ENCODE measurements around the gene DHFR. TPM values are rescaled to one million over a fixed set of nuclear protein-coding genes. Genes with fewer than 3 reads are reported as not detected.
A peak's percentile ranks its signal among the peaks of the same experiment; 100 is the strongest.

DHFR gene
- total RNA-seq, result 10 to 100 TPM; 26.5 to 77.7 TPM

- intact Hi-C loops (cut with DNase I), result loop anchor here (5.0 kb wide), 1 partner anchor 172 kb away; no protein-coding TSS in a partner anchor
These were observed at the start of gene DHFR, which contains the start of gene MSH3 for GRCh38 chr5:80654391-80655230. TSS of gene DHFR (minus strand) at chr5:80654983. CDS start at chr5:80654489, 494 bp downstream. TSS of gene MSH3 (plus strand) at chr5:80654652. CDS start at chr5:80654728, 76 bp downstream.

DNA sequence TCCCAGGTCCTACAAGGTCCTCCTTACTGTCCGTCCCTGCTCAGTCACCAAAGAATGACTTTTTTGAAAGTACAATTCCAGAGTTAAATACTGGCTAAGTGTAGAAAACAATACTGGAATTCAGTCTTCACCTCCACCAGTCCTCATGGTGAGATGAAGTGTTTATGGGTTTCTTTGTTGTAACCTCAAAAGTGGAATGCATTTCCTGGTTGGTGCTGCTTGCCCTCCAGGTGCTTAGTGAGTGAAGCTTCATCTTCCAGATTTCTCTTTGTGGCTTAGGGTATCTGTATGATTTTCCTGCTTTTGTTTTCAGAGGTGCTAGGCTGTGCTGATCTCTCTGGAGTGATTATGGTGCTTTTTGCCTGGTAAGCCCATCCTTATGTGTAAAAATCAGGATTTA lies 49.4 kb upstream of the DHFR start:
- no peaks in the 10 kb centered on the region for H3K9me3 ChIP-seq
- H3K36me3 ChIP-seq, result no peaks in the 10 kb centered on the region
- TF ChIP-seq CTCF (IDR thresholded peaks at IDR 0.05), result no peak
- no peak overlapping the region for H3K27ac ChIP-seq
- no peak overlapping the region for H3K4me3 ChIP-seq
- no peak for DNase-seq
- no peaks in the 10 kb centered on the region for H3K4me1 ChIP-seq
- H3K27me3 ChIP-seq, result no peaks in the 10 kb centered on the region
- no peak overlapping the region for H3K9ac ChIP-seq (ENCODE audit: low read depth in 2 of 2, low read length in 2 of 2)
- intact Hi-C loops (cut with DNase I), result no loop called here

More at GRCh38 chr5:80654391-80655230, at the start of gene DHFR, which contains the start of gene MSH3:
- Histone ChIP-seq H3K4me1 (no peaks in the 10 kb centered on the region), H3K9ac (ENCODE audit: low read depth in 2 of 2, low read length in 2 of 2) (peak within 1 kb of the TSS; percentile 58 to 88), H3K4me3 (peak within 1 kb of the TSS; percentile 83), H3K27ac (peak within 1 kb of the TSS; percentile 99), H3K36me3 (no peaks in the 10 kb centered on the region), H3K27me3 (no peaks in the 10 kb centered on the region), H3K9me3 (no peaks in the 10 kb centered on the region)
- peak; percentile 90 for DNase-seq
- TF ChIP-seq CTCF (IDR thresholded peaks at IDR 0.05), result no peak

GRCh38 chr5:80703747-80704146 lies 49.0 kb upstream of the DHFR start:
- no peak overlapping the region for H3K9ac ChIP-seq (ENCODE audit: low read depth in 2 of 2, low read length in 2 of 2)
- no peaks in the 10 kb centered on the region for H3K36me3 ChIP-seq
- no peaks in the 10 kb centered on the region for H3K4me1 ChIP-seq
- no peak overlapping the region for H3K4me3 ChIP-seq
- DNase-seq, result no peak
- no peak for TF ChIP-seq CTCF (IDR thresholded peaks at IDR 0.05)
- no peak overlapping the region for H3K27ac ChIP-seq
- intact Hi-C loops (cut with DNase I), result no loop called here
- H3K27me3 ChIP-seq, result no peaks in the 10 kb centered on the region
- H3K9me3 ChIP-seq, result no peaks in the 10 kb centered on the region

GRCh38 chr5:80703291-80703690 lies 48.5 kb upstream of the DHFR start:
- Histone ChIP-seq H3K36me3 (no peaks in the 10 kb centered on the region), H3K9ac (ENCODE audit: low read depth in 2 of 2, low read length in 2 of 2) (no peak overlapping the region), H3K9me3 (no peaks in the 10 kb centered on the region), H3K27me3 (no peaks in the 10 kb centered on the region), H3K27ac (no peak overlapping the region), H3K4me1 (no peaks in the 10 kb centered on the region), H3K4me3 (no peak overlapping the region)
- no peak for TF ChIP-seq CTCF (IDR thresholded peaks at IDR 0.05)
- DNase-seq, result no peak
- intact Hi-C loops (cut with DNase I), result no loop called here

DNA sequence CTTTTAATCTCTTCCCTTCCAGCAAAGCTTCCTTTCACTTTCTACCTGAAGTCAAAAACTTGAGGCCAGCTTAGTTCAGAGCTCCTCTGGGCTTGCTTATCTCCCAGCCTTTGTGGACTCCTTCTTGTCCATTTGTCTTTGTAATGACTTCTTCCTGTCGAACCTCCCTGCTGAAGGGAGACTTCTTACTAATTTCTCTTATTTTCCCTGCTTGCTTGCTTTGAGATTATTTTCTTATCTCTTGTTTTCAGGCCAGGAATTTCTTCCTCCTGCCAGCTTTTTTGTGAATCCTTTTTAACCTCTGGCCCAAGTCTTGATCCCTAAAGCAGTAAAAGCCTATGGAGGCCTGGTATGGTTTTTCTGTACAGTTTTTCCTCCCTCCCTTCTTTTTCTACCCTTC lies 46.8 kb upstream of the DHFR start:
- no peak overlapping the region for H3K27ac ChIP-seq
- no peak overlapping the region for H3K4me3 ChIP-seq
- no peak overlapping the region for H3K9ac ChIP-seq (ENCODE audit: low read depth in 2 of 2, low read length in 2 of 2)
- intact Hi-C loops (cut with DNase I), result no loop called here
- TF ChIP-seq CTCF (IDR thresholded peaks at IDR 0.05), result no peak
- H3K4me1 ChIP-seq, result no peaks in the 10 kb centered on the region
- H3K9me3 ChIP-seq, result no peaks in the 10 kb centered on the region
- no peaks in the 10 kb centered on the region for H3K36me3 ChIP-seq
- no peaks in the 10 kb centered on the region for H3K27me3 ChIP-seq
- no peak for DNase-seq

All from colonic mucosa (tissue), 4 donors.